Thyroid gland (tissue), 4 donors: Measurements from ENCODE around the gene MAMSTR.

Experiments used
- POLR2A ChIP-seq, 2 donors: fragments of 450-650 bp; IDR thresholded peaks; one replicate each; pipeline ENCODE4 v1.6.1; 2017; ENCODE audit warnings: antibody characterized with exemption in 2 of 2, mild to moderate bottlenecking in 2 of 2, moderate library complexity in 1 of 2
- TF ChIP-seq, protein P1 (sequence below), 6 experiments: fragments of 200-600 bp in 3 of 6; fragments of 450-650 bp in 3 of 6; sonication (generic) in 3 of 6; IDR thresholded peaks; one replicate each; pipeline ENCODE4 v1.5.1; 2016 to 2019; ENCODE audit warnings: antibody characterized with exemption in 6 of 6, mild to moderate bottlenecking in 2 of 6, inconsistent platforms in 1 of 6, moderate library complexity in 1 of 6

DNA sequence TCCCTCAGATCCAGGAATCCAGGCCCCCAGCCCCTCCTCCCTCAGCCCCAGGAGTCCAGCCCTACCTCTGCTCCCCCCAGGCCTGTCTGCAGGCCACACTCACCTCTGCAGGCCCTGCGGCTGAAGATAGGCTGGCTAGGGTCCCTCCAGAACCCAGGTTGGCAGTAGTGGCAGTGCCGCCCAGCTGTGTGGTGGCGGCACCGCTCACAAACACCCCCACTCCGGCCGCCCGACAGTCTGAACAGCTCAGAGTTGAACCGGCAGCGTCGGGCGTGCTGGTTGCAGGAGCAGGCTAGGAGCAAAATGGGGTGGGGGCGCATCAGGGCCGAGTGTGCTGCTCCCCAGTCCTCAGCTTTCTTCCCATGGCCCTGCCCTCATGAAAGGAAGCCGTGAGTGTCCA, 55.0 kb downstream of the MAMSTR start:
- TF ChIP-seq, protein P1, sequence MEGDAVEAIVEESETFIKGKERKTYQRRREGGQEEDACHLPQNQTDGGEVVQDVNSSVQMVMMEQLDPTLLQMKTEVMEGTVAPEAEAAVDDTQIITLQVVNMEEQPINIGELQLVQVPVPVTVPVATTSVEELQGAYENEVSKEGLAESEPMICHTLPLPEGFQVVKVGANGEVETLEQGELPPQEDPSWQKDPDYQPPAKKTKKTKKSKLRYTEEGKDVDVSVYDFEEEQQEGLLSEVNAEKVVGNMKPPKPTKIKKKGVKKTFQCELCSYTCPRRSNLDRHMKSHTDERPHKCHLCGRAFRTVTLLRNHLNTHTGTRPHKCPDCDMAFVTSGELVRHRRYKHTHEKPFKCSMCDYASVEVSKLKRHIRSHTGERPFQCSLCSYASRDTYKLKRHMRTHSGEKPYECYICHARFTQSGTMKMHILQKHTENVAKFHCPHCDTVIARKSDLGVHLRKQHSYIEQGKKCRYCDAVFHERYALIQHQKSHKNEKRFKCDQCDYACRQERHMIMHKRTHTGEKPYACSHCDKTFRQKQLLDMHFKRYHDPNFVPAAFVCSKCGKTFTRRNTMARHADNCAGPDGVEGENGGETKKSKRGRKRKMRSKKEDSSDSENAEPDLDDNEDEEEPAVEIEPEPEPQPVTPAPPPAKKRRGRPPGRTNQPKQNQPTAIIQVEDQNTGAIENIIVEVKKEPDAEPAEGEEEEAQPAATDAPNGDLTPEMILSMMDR (IDR thresholded peaks at IDR 0.05): no peak
- no peak for TF ChIP-seq POLR2A (IDR thresholded peaks at IDR 0.05)
